Smooth muscle cell (in vitro differentiated cells): ENCODE data around the gene NRARP. TPM values are rescaled to one million over a fixed set of nuclear protein-coding genes. Genes with fewer than 3 reads are reported as not detected.

ENCODE experiments used
- DNase-seq: peaks from one replicate; lab custom pipeline; 2025; ENCODE audit not compliant: unreplicated experiment; lab: John Stamatoyannopoulos, UW
- H2AFZ ChIP-seq: fragments of 200-600 bp; sonication (generic); 2 replicates; pipeline ENCODE4 v1.6.0; 2016; ENCODE audit warnings: antibody characterized with exemption, low read depth, mild to moderate bottlenecking
- H3F3A ChIP-seq: fragments of 200-600 bp; sonication (generic); 2 replicates; pipeline ENCODE4 v1.6.0; 2017; ENCODE audit warnings: antibody characterized with exemption, low read depth
- H3K27ac ChIP-seq: fragments of 200-600 bp; sonication (generic); 2 replicates; pipeline ENCODE4 v1.5.1; 2016; ENCODE audit warnings: low read depth, mild to moderate bottlenecking
- H3K27me3 ChIP-seq: fragments of 200-600 bp; sonication (generic); 2 replicates; pipeline ENCODE4 v1.6.1; 2016; ENCODE audit warnings: low read depth, mild to moderate bottlenecking
- H3K36me3 ChIP-seq: fragments of 200-600 bp; sonication (generic); 2 replicates; pipeline ENCODE4 v1.5.1; 2016; ENCODE audit warnings: low read depth
- H3K4me1 ChIP-seq: fragments of 200-600 bp; sonication (generic); 2 replicates; pipeline ENCODE4 v1.5.1; 2016; ENCODE audit warnings: low read depth
- H3K4me2 ChIP-seq: fragments of 200-600 bp; sonication (generic); 2 replicates; pipeline ENCODE4 v1.6.0; 2016; ENCODE audit warnings: mild to moderate bottlenecking
- H3K4me3 ChIP-seq: fragments of 200-600 bp; sonication (generic); 2 replicates; pipeline ENCODE4 v1.5.1; 2016; ENCODE audit warnings: mild to moderate bottlenecking
- H3K79me2 ChIP-seq: fragments of 200-600 bp; sonication (generic); 2 replicates; pipeline ENCODE4 v1.6.0; 2016; ENCODE audit warnings: low read depth, mild to moderate bottlenecking
- H3K9ac ChIP-seq: fragments of 200-600 bp; sonication (generic); 2 replicates; pipeline ENCODE4 v1.6.0; 2016; ENCODE audit warnings: low read depth
- H3K9me3 ChIP-seq: fragments of 200-600 bp; sonication (generic); replicated peaks from 2 replicates; pipeline ENCODE4 v1.5.1; 2016; ENCODE audit warnings: low read depth
- H4K20me1 ChIP-seq: fragments of 200-600 bp; sonication (generic); 2 replicates; pipeline ENCODE4 v1.6.0; 2016; ENCODE audit warnings: low read depth
- WGBS: methylation state at CpG from one replicate; pipeline ENCODE4 v1.1.7; 2016; ENCODE audit warnings: low lambda C conversion rate; 5-methylcytosine and 5-hydroxymethylcytosine counted together
- polyA plus RNA-seq: library from polyadenylated mRNA; unstranded; fragments of >200 nt; fragmentation: Nextera tagmentation; extraction: Ambion mirVana; gene quantifications from 2 replicates; pipeline ENCODE4 v1.2.1, GENCODE V29; 2016
- total RNA-seq: library from RNA; depleted of rRNA; stranded (reverse); fragments of >200 nt; gene quantifications from 2 replicates; pipeline ENCODE4 v1.2.3, GENCODE V29; 2014
- TF ChIP-seq, protein P1 (sequence below): fragments of 200-600 bp; sonication (generic); IDR thresholded peaks from 2 replicates; pipeline ENCODE4 v1.5.1; 2017; ENCODE audit warnings: borderline replicate concordance, mild to moderate bottlenecking, antibody characterized with exemption; ENCODE audit not compliant: insufficient read depth, poor library complexity, severe bottlenecking

Gene NRARP
- total and polyA plus RNA-seq, 2 experiments from 2014 or later = 3.0 to 3.7 TPM

DNA sequence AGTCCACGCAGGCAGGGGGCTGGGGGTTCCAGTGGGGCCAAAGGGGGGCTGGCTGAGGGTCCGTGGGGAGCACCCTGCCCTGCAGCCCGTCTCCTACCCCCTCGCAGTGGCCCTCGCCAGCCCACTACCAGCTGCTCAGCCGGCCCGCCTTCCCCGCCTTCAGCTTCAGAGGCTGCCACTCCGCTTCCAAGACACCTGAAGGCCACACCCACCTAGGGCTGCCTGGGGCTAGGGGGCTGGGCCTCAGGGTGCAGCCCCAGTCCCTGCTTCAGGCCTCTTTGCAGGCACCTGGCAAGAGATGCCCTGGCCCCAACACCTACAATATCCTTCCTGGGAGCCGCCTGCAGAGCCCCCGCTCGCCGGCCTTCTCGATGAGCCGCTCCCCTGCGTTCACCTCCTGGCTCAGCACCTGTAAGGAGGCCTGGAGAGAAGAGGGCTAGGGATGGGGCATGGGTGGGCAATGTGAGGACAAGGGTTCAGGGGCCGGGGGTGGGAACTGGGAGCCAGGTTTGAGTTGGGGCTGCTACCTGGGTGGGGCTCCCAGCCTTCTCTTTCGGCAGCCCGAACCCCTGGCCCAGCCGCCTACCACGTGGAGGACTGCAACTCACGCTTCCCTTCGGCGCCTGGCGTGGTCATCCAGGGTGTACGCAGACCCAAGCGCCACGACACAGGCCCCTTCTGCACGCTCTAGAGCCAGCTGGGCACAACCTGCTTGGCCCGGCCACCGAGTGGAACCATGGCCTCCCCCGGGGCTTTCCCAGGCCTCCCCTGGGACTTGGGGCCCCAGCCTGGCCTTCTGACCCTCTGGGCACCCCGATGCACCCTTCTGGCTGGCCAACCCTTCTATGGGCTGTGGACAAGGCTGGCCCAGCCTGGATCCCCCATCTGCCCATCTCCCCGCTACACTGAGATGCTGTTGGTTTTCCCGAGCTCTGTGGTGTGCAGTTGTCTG is 49.2 kb downstream of the NRARP start:
- Histone ChIP-seq H3K36me3 (no peaks in the 10 kb centered on the region), H3K9me3 (no peaks in the 10 kb centered on the region), H3K4me3 (no peak overlapping the region), H3F3A (no peaks in the 10 kb centered on the region), H3K9ac (no peak overlapping the region), H3K27ac (no peak overlapping the region), H3K4me2 (no peak overlapping the region), H3K27me3 (no peaks in the 10 kb centered on the region), H3K79me2 (peaks cover 20% of the 10 kb centered on the region), H4K20me1 (peaks cover 10% of the 10 kb centered on the region), H3K4me1 (peaks cover 18% of the 10 kb centered on the region), H2AFZ (no peak overlapping the region)
- 91% methylated on average over 31 of the region's 35 CpGs for WGBS
- DNase-seq = no peak
- TF ChIP-seq, protein P1, sequence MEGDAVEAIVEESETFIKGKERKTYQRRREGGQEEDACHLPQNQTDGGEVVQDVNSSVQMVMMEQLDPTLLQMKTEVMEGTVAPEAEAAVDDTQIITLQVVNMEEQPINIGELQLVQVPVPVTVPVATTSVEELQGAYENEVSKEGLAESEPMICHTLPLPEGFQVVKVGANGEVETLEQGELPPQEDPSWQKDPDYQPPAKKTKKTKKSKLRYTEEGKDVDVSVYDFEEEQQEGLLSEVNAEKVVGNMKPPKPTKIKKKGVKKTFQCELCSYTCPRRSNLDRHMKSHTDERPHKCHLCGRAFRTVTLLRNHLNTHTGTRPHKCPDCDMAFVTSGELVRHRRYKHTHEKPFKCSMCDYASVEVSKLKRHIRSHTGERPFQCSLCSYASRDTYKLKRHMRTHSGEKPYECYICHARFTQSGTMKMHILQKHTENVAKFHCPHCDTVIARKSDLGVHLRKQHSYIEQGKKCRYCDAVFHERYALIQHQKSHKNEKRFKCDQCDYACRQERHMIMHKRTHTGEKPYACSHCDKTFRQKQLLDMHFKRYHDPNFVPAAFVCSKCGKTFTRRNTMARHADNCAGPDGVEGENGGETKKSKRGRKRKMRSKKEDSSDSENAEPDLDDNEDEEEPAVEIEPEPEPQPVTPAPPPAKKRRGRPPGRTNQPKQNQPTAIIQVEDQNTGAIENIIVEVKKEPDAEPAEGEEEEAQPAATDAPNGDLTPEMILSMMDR = no peak

DNA sequence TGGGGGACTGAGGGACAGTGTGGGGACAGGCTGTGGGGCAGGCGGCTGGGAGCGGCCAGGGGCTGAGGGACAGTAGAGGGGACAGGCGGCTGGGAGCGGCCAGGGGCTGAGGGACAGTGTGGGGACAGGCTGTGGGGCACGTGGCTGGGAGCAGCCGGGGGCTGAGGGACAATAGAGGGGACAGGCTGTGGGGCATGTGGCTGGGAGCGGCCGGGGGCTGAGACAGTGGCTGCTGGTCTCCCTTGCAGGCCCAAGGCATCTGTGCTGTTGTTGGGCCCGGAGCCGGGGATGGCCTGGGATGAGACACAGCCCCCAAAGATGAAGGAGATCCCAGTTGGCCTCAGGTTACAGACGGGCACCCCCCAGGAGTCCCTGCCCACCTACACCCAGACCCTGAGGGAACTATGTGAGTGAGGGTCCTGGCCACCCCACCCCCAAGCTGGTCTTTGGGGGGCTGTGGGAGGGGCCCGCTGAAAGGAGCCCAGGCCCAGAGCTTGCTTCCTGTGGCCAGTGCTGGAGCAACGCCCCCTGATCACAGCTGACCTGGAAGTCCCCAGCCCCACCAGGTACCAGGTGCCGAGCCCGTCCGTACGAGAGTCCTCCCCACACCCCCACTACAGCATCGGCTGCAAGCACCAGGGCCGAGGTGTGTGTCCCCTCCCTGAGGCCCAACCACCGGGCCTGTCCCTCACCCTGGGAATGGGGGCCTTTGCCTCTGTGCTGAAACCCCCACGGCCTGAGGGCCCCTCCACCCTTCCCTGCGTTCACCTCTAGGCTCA is 50.4 kb downstream of the NRARP start:
- no peak for DNase-seq
- no peaks in the 10 kb centered on the region for H3F3A ChIP-seq
- H3K4me3 ChIP-seq = no peak overlapping the region
- no peak overlapping the region for H3K9ac ChIP-seq
- TF ChIP-seq, protein P1 = no peak
- H3K27me3 ChIP-seq = no peaks in the 10 kb centered on the region
- no peak overlapping the region for H3K27ac ChIP-seq
- peaks cover 18% of the 10 kb centered on the region for H3K4me1 ChIP-seq
- H3K4me2 ChIP-seq = no peak overlapping the region
- H3K36me3 ChIP-seq = no peaks in the 10 kb centered on the region
- peaks cover 14% of the 10 kb centered on the region for H3K79me2 ChIP-seq
- WGBS = 93% methylated on average over 16 of the region's 22 CpGs
- no peak overlapping the region for H2AFZ ChIP-seq
- no peaks in the 10 kb centered on the region for H3K9me3 ChIP-seq
- H4K20me1 ChIP-seq = peaks cover 9% of the 10 kb centered on the region

DNA sequence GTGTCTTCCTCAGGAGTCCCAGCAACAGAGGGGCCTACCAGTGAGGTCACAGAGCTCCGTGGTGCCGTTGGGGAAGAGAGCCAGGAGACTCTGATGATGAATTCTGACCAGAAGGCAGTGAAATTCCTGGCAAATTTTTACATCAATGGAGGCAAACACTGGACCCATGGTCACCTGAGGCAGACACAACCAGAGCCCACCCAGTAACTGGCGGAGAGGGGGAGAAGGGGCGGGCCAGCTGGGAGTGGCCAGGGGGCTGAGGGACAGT is 50.9 kb downstream of the NRARP start, which contains the start of gene STPG3:
Gene STPG3, plus strand, starts transcription at position 93 of the 268 bp plus-strand sequence. Its CDS starts 1 bp downstream, at position 94.
- H2AFZ ChIP-seq = no peak within 1 kb of the TSS
- H3K4me3 ChIP-seq = no peak within 1 kb of the TSS
- no peak within 1 kb of the TSS for H3K9ac ChIP-seq
- H3K4me1 ChIP-seq = peaks cover 13% of the 10 kb centered on the region
- no peaks in the 10 kb centered on the region for H3K9me3 ChIP-seq
- no peaks in the 10 kb centered on the region for H3K27me3 ChIP-seq
- H3K79me2 ChIP-seq = peaks cover 9% of the 10 kb centered on the region
- no peak within 1 kb of the TSS for H3K27ac ChIP-seq
- no peak for DNase-seq
- TF ChIP-seq, protein P1 = no peak
- no peaks in the 10 kb centered on the region for H3F3A ChIP-seq
- no peaks in the 10 kb centered on the region for H3K36me3 ChIP-seq
- peaks cover 4% of the 10 kb centered on the region for H4K20me1 ChIP-seq
- no peak within 1 kb of the TSS for H3K4me2 ChIP-seq
- 69% methylated on average over 2 of the region's 4 CpGs for WGBS
